Adipose tissue (tissue), 3 donors: ENCODE data around the gene C9orf153. TPM values are rescaled to one million over a fixed set of nuclear protein-coding genes. Genes with fewer than 3 reads are reported as not detected.
"Not testable (repeated sequence)": the region's sequence is repeated elsewhere in the genome, so short reads cannot be mapped to it uniquely, and the experiment has no call there.

Experiments
- H3K27ac ChIP-seq: one replicate; pipeline ENCODE4 v1.5.1; 2013; ENCODE audit warnings: low read depth, low read length
- WGBS, 3 donors: extraction: QIAGEN DNeasy Blood & Tissue Kit; methylation state at CpG; one replicate each; pipeline ENCODE4 v1.1.7; 2013; 5-methylcytosine and 5-hydroxymethylcytosine counted together
- polyA plus RNA-seq, 3 donors: library from polyadenylated mRNA; stranded (reverse); fragments of 200-250 nt; gene quantifications; one replicate each; pipeline ENCODE4 v1.2.3, GENCODE V29; 2013
- donor health status: healthy with polysubstance abuse.
- donor health status: Bipolar disorder and iron deficiency.
- donor health status: healthy.

C9orf153 gene
- under 1 TPM in 2 of 3 donors, not detected in 1; 0.03 to 0.19 TPM for polyA plus RNA-seq

GRCh38 chr9:86259557-86259956 lies at the start of gene C9orf153:
C9orf153 (minus strand) TSS chr9:86259657; CDS start chr9:86229603, 30,054 bp downstream.
- H3K27ac ChIP-seq: no peak within 1 kb of the TSS
- 86 to 91% (median 86%) methylated on average over 8 of the region's 8 CpGs for WGBS, 3 donors

GRCh38 chr9:86308687-86309086 lies 49.2 kb upstream of the C9orf153 start:
- H3K27ac ChIP-seq: no peak overlapping the region
- 87 to 90% (median 88%) methylated on average over 1 of the region's 1 CpG for whole genome bisulfite sequencing, 3 donors

DNA sequence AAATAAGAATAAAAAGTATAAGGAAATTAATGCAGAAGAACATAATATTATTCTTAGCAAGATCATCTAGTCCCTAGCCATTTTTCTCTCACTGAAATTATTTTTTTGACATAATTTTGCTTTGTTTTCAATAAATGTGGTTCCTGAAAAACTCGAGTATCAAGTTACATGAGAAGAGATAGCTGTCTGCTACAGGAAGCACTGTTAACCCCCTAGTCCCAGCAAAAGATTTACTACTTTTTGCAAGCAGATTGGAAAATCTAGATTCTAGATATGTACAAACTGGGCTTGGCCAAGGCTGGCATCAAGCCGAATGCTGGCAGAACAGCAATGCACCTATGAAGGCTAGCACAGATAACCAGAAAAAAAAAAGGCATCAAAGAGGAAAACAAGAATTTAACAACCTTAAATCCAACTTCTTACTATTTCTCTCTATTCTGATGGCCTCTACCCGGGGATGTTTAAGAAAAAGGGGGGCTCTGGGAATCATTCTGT lies 44.8 kb upstream of the C9orf153 start:
- 49 to 61% (median 57%) methylated on average over 3 of the region's 3 CpGs for WGBS, 3 donors
- no peak overlapping the region for H3K27ac ChIP-seq

DNA sequence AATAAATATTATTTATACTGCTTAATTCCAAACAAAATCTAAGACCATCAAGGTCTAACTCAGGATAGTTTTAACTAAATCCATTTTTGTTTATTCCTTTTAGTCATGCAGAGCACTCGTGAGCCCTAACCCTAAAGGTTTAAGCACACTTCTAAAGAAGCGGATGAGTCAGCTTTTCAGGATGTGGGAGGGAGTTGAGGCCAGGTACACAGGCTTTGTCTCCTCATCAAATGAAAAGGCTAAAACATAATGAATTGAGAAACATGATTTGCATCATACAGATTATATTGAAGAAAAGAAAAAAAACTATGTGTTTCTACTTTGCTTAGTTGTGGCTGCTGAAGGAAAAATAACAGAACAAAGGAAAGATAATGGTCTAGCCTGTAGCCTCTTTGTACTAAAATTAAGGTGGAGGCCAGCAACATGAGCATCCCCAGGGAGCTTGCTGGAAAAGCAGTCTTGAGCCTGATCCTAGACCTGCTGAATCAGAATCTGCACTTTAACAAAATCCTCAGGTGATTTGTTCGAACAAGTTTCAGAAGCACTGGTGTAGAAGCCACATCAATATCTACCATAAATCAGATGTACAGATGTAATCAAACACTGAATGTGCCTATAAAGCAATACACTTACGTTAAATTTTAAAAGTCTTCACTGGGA lies 44.0 kb upstream of the C9orf153 start:
- 81 to 86% (median 85%) methylated on average over 4 of the region's 4 CpGs for whole genome bisulfite sequencing, 3 donors
- H3K27ac ChIP-seq: no peak overlapping the region

GRCh38 chr9:86301686-86302085 lies 42.2 kb upstream of the C9orf153 start:
- H3K27ac ChIP-seq: no peak overlapping the region
- WGBS, 3 donors: 46 to 84% (median 64%) methylated on average over 1 of the region's 1 CpG

GRCh38 chr9:86300701-86301100 lies 41.2 kb upstream of the C9orf153 start:
- no peak overlapping the region for H3K27ac ChIP-seq
- WGBS, 3 donors: 91 to 95% (median 95%) methylated on average over 2 of the region's 2 CpGs

GRCh38 chr9:86298873-86299272 lies 39.4 kb upstream of the C9orf153 start:
- no peak overlapping the region for H3K27ac ChIP-seq
- 88 to 96% (median 91%) methylated on average over 11 of the region's 11 CpGs for WGBS, 3 donors

- 82 to 95% (median 94%) methylated on average over 6 of the region's 6 CpGs for WGBS, 3 donors
- not testable (repeated sequence) for H3K27ac ChIP-seq
These were observed 30.9 kb upstream of the C9orf153 start for GRCh38 chr9:86290341-86290740.

GRCh38 chr9:86288499-86289198 lies 29.2 kb upstream of the C9orf153 start:
- H3K27ac ChIP-seq: no peak overlapping the region
- WGBS, 3 donors: 90 to 95% (median 91%) methylated on average over 6 of the region's 6 CpGs

DNA sequence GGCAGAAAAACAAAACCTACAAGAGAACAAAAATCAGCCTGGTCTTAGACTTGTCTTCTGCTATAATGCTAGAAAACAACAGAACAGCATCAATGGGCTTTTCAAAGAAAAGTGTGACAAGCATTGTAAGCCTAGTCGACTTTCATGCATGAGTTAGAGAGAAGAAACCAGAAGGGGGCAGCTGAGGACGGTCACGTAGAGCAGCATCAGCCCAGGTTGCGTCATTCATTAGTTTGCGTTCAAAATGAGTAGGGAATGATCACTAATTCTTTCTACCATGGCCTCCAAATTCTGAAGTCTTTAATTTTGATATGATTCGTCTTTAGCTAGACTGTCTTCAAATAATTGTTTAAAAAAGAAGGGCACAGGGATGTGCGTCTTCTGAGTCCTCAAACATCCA lies 27.6 kb upstream of the C9orf153 start:
- H3K27ac ChIP-seq: no peak overlapping the region
- WGBS, 3 donors: 47 to 66% (median 59%) methylated on average over 7 of the region's 7 CpGs

DNA sequence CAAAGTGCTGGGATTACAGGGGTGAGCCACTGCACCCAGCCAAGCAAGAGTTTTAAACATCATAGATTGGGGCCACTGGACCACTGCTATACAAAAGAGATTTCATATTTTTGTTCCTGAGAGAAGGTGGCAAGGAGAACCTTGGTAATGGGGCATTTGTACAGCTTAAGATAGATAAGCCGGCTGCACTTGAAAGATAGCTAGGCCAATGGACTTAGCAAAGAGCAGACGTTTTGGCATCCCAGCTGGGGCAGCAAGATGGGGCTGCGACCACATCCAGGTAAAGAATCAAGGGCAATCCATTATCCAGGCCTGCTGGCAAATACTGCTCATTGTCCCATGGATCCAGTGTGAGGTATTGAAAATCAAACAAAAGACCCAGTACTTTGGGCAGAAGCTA lies 26.8 kb upstream of the C9orf153 start:
- WGBS, 3 donors: 43 to 59% (median 56%) methylated on average over 3 of the region's 3 CpGs

GRCh38 chr9:86285261-86285660 lies 25.8 kb upstream of the C9orf153 start:
- 45 to 56% (median 49%) methylated on average over 2 of the region's 2 CpGs for WGBS, 3 donors

More for the DNA sequence above, 26.8 kb upstream of the C9orf153 start:
- H3K27ac ChIP-seq: no peak overlapping the region

DNA sequence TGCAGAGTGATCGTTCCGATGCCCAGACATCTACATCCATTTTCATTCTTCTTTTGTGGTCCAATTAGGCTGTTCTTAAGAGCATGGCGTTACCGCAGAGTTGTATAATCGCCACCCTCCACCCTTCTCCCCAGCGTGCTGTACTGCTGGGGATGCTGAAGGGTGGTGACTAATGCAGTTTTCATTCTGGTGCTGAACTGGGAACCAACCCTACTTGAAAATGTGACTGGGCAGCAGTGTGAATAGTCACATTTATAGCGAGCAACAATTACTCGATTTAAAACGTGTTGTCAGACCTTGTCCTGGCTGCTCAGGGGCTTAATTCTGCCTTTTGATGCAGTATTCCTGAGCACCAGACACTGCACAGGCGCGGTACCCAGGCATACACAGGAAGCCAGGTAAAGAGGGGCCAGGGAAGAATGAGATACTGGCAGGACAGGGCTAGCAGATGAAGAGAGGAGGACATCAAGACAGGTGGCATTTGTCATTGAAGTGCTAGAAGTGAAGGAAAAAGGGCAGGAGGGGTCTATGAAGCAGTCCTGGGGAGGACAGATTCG lies 23.6 kb upstream of the C9orf153 start:
- WGBS, 3 donors: 15 to 17% (median 16%) methylated on average over 12 of the region's 12 CpGs
- no peak overlapping the region for H3K27ac ChIP-seq

More at GRCh38 chr9:86285261-86285660, 25.8 kb upstream of the C9orf153 start:
- H3K27ac ChIP-seq: no peak overlapping the region

- 0 to 1% (median 1%) methylated on average over 73 to 101 of the region's 101 CpGs for WGBS, 3 donors
- peak within 1 kb of the TSS; percentile 48 for H3K27ac ChIP-seq
These were observed 22.9 kb upstream of the C9orf153 start, which contains the start of gene ISCA1 for GRCh38 chr9:86282077-86282978. ISCA1 (minus strand) TSS chr9:86282538; CDS start chr9:86282458, 80 bp downstream.

DNA sequence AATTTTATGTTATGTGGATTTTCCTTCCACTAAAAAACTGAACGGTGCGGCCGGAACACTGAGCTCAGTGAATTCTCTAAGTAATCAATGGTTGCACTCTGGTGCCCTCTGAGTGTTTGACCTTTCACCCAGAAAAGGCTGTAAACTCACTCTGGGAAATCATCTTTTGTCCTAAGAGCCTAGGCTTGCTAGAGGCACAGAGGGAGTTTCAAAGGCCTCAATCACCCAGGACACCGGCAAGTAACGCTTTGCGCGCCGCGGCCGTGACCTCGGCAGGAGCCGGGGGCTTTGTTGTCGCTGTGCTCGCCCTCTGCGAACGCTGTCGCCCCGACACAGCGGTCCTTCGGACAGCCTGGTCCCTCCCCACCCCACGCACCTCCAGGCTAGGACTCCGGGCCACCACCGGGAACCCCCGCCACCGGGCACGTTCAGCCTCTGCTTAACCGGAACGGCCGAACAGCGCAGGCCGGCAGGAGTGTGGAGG lies 22.2 kb upstream of the C9orf153 start:
- WGBS, 3 donors: 0 to 1% (median 1%) methylated on average over 31 of the region's 31 CpGs
- peak overlapping the region; percentile 48 for H3K27ac ChIP-seq

DNA sequence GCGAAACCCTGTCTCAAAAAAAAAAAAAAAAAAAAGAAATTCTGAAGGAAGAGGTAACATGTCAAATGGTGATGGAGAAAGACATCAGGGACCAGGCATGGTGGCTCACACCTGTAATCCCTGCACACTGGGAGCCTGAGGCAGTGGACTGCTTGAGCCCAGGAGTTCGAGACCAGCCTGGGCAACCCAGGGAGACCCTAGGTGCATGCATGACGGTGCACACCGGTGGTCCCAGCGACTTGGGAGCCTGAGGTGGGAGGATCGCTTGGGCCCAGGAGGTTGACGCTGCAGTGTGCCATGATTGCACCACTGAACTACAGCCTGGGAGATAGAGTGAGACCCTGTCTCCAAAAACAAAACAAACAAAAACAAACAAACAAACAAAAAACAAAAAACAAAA lies 21.1 kb upstream of the C9orf153 start:
- H3K27ac ChIP-seq: no peak overlapping the region
- 92 to 94% (median 93%) methylated on average over 6 to 7 of the region's 7 CpGs for WGBS, 3 donors

- 73 to 98% (median 94%) methylated on average over 3 of the region's 3 CpGs for WGBS, 3 donors
- H3K27ac ChIP-seq: no peak overlapping the region
These were observed 20.4 kb upstream of the C9orf153 start for GRCh38 chr9:86279839-86280238.

DNA sequence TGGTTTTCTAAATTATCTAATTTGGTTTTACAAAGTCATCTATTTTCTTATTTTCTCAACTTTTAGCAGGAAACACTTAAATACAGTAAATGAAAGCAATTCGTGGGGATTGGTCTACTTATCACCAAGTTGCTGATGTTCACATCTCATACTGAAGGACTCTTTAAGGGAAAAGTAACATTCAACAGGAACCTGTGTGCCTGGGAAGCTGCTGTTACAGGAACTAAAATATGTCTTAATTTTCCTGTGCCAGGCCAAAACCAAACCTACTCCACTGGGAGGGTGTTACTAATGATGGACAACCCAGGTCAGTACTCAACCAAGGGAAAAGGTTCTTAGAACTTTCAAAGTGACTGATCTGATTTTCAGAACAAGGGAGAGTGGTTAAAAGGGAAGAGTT lies 17.6 kb upstream of the C9orf153 start:
- 37 to 53% (median 47%) methylated on average over 1 of the region's 1 CpG for WGBS, 3 donors
- no peak overlapping the region for H3K27ac ChIP-seq
